Liver (tissue), 9 donors: ENCODE data around the gene CNGA3. TPM values are rescaled to one million over a fixed set of nuclear protein-coding genes. Genes with fewer than 3 reads are reported as not detected.

ENCODE experiments used
- DNase-seq: peaks from one replicate; pipeline ENCODE4 v3.0.0-alpha.2; 2017; ENCODE audit warnings: low spot score
- H3K27ac ChIP-seq, 2 donors: one replicate each; pipeline ENCODE4 v1.7.0; 2013; ENCODE audit warnings: inconsistent platforms in 2 of 2, low read length in 2 of 2, control low read depth in 1 of 2, low read depth in 1 of 2, mild to moderate bottlenecking in 1 of 2
- H3K27me3 ChIP-seq, 4 donors: one replicate each; pipeline versions ENCODE4 v1.6.1 to v1.7.0; 2013; ENCODE audit warnings: low read length in 3 of 4, inconsistent platforms in 1 of 4, mild to moderate bottlenecking in 1 of 4, moderate library complexity in 1 of 4; ENCODE audit not compliant: control insufficient read depth in 4 of 4, insufficient read depth in 4 of 4
- H3K36me3 ChIP-seq, 4 donors: one replicate each; pipeline versions ENCODE4 v1.6.1 to v1.7.0; 2013; ENCODE audit warnings: low read length in 3 of 4, mild to moderate bottlenecking in 3 of 4, low read depth in 1 of 4, moderate library complexity in 1 of 4; ENCODE audit not compliant: control insufficient read depth in 4 of 4, insufficient read depth in 3 of 4
- H3K4me1 ChIP-seq, 4 donors: one replicate each; pipeline versions ENCODE4 v1.6.1 to v1.7.0; 2013; ENCODE audit warnings: low read length in 3 of 4, mild to moderate bottlenecking in 3 of 4, moderate library complexity in 1 of 4; ENCODE audit not compliant: control insufficient read depth in 4 of 4, insufficient read depth in 4 of 4
- H3K4me3 ChIP-seq, 3 donors: one replicate each; pipeline versions ENCODE4 v1.6.1 to v1.7.0; 2013; ENCODE audit warnings: low read length in 3 of 3, control low read depth in 1 of 3, low read depth in 1 of 3, mild to moderate bottlenecking in 1 of 3
- H3K9ac ChIP-seq, 2 donors: one replicate each; pipeline ENCODE4 v1.7.0; 2013; ENCODE audit warnings: low read length in 2 of 2, mild to moderate bottlenecking in 2 of 2, moderate library complexity in 2 of 2, control low read depth in 1 of 2, low read depth in 1 of 2
- H3K9me3 ChIP-seq, 4 donors: one replicate each; pipeline versions ENCODE4 v1.6.1 to v1.7.0; 2013; ENCODE audit warnings: low read length in 3 of 4; ENCODE audit not compliant: control insufficient read depth in 4 of 4
- EGR1 ChIP-seq, 2 donors: IDR thresholded peaks; 2 replicates each; pipeline ENCODE4 v1.6.1; 2016 to 2018; ENCODE audit warnings: antibody characterized with exemption in 2 of 2, low read depth in 2 of 2
- FOXA1 ChIP-seq: IDR thresholded peaks from 2 replicates; pipeline ENCODE4 v1.6.1; 2016; ENCODE audit warnings: antibody characterized with exemption
- FOXA2 ChIP-seq: IDR thresholded peaks from 2 replicates; pipeline ENCODE4 v1.6.1; 2016; ENCODE audit warnings: antibody characterized with exemption
- GABPA ChIP-seq, 2 donors: IDR thresholded peaks in 1 of 2; conservative IDR thresholded peaks in 1 of 2; 2 replicates each; pipeline ENCODE4 v1.6.1; 2016; ENCODE audit warnings: antibody characterized with exemption in 2 of 2, mild to moderate bottlenecking in 1 of 2, moderate library complexity in 1 of 2
- HNF4A ChIP-seq, 2 donors: conservative IDR thresholded peaks; 2 replicates each; pipeline ENCODE4 v1.6.1; 2016; ENCODE audit warnings: antibody characterized with exemption in 2 of 2, mild to moderate bottlenecking in 2 of 2
- HNF4G ChIP-seq: IDR thresholded peaks from 2 replicates; pipeline ENCODE4 v1.6.1; 2016; ENCODE audit warnings: antibody characterized with exemption
- JUND ChIP-seq, 2 donors: IDR thresholded peaks; 2 replicates each; pipeline ENCODE4 v1.6.1; 2016; ENCODE audit warnings: antibody characterized with exemption in 2 of 2
- NR2F2 ChIP-seq: IDR thresholded peaks from 2 replicates; pipeline ENCODE4 v1.6.1; 2016; ENCODE audit warnings: antibody characterized with exemption
- RAD21 ChIP-seq, 2 donors: IDR thresholded peaks; 2 replicates each; pipeline ENCODE4 v1.6.1; 2016; ENCODE audit warnings: antibody characterized with exemption in 2 of 2, mild to moderate bottlenecking in 2 of 2
- RXRA ChIP-seq, 2 donors: IDR thresholded peaks; 2 replicates each; pipeline ENCODE4 v1.6.1; 2017 to 2018; ENCODE audit warnings: antibody characterized with exemption in 2 of 2, mild to moderate bottlenecking in 1 of 2
- SP1 ChIP-seq: IDR thresholded peaks from 2 replicates; pipeline ENCODE4 v1.6.1; 2018; ENCODE audit warnings: antibody characterized with exemption, mild to moderate bottlenecking
- TAF1 ChIP-seq: conservative IDR thresholded peaks from 2 replicates; pipeline ENCODE4 v1.6.1; 2016; ENCODE audit warnings: antibody characterized with exemption, mild to moderate bottlenecking
- YY1 ChIP-seq: IDR thresholded peaks from 2 replicates; pipeline ENCODE4 v1.6.1; 2016; ENCODE audit warnings: antibody characterized with exemption, mild to moderate bottlenecking
- WGBS: extraction: QIAGEN DNeasy Blood & Tissue Kit; methylation state at CpG from one replicate; pipeline ENCODE4 v1.1.7; 2013; 5-methylcytosine and 5-hydroxymethylcytosine counted together
- polyA plus RNA-seq, 2 donors: library from polyadenylated mRNA; stranded (reverse) in 1 of 2; unstranded in 1 of 2; fragments of 200-250 nt in 1 of 2; fragments of >200 nt in 1 of 2; fragmentation: Nextera tagmentation in 1 of 2; extraction: Ambion mirVana in 1 of 2; gene quantifications; one replicate each; pipeline versions ENCODE4 v1.2.1 to v1.2.3, GENCODE V29; 2013 to 2015
- total RNA-seq, 2 donors: library from RNA; depleted of rRNA; stranded (reverse); fragments of >200 nt; gene quantifications; one replicate each; pipeline ENCODE4 v1.2.3, GENCODE V29; 2014
- TF ChIP-seq, protein P1 (sequence below): IDR thresholded peaks from 2 replicates; pipeline ENCODE4 v1.6.1; 2016; ENCODE audit warnings: antibody characterized with exemption, mild to moderate bottlenecking
- TF ChIP-seq, protein P2 (sequence below): IDR thresholded peaks from 2 replicates; pipeline ENCODE4 v1.6.1; 2016; ENCODE audit warnings: antibody characterized with exemption
- TF ChIP-seq, protein P3 (sequence below): IDR thresholded peaks from 2 replicates; pipeline ENCODE4 v1.6.1; 2016; ENCODE audit warnings: antibody characterized with exemption
- TF ChIP-seq, protein P4 (sequence below): fragments of 150-350 bp; IDR thresholded peaks from 2 replicates; pipeline ENCODE4 v1.5.1; 2017; ENCODE audit warnings: improper control_type of control experiment, low read depth, low read length; ENCODE audit not compliant: missing input control
- TF ChIP-seq, protein P5 (sequence below): IDR thresholded peaks from 2 replicates; pipeline ENCODE4 v1.6.1; 2016; ENCODE audit warnings: antibody characterized with exemption
- donor health status: healthy.
- donor health status: healthy.
- donor health status: healthy.
- donor health status: healthy.
- donor health status: healthy.

The CNGA3 gene
- total and polyA plus RNA-seq, 4 donors, result not detected

DNA sequence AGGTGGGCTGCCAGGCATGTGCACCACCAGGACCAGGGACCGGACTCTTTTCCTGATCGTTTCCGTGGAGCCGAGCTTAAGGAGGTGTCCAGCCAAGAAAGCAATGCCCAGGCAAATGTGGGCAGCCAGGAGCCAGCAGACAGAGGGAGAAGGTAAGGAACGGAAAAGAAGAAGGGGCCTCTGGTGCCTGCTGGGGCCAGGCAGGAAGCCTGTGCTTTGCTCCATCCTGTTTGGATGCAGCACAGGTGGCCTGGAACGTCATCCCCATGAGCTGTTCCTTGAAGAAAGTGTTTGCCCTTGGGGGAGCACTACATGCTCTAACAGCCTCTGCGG, 33.9 kb downstream of the CNGA3 start:
- Histone ChIP-seq H3K9ac (no peak overlapping the region), H3K4me1 (peaks cover 0 to 4% (median 0%) of the 10 kb centered on the region in 4 donors), H3K27me3 (peaks cover 0 to 2% (median 0%) of the 10 kb centered on the region in 4 donors), H3K9me3 (no peaks in the 10 kb centered on the region), H3K27ac (no peak overlapping the region), H3K4me3 (no peak overlapping the region), H3K36me3 (no peaks in the 10 kb centered on the region)
- no peak for TF ChIP-seq FOXA2
- TF ChIP-seq, protein P1, sequence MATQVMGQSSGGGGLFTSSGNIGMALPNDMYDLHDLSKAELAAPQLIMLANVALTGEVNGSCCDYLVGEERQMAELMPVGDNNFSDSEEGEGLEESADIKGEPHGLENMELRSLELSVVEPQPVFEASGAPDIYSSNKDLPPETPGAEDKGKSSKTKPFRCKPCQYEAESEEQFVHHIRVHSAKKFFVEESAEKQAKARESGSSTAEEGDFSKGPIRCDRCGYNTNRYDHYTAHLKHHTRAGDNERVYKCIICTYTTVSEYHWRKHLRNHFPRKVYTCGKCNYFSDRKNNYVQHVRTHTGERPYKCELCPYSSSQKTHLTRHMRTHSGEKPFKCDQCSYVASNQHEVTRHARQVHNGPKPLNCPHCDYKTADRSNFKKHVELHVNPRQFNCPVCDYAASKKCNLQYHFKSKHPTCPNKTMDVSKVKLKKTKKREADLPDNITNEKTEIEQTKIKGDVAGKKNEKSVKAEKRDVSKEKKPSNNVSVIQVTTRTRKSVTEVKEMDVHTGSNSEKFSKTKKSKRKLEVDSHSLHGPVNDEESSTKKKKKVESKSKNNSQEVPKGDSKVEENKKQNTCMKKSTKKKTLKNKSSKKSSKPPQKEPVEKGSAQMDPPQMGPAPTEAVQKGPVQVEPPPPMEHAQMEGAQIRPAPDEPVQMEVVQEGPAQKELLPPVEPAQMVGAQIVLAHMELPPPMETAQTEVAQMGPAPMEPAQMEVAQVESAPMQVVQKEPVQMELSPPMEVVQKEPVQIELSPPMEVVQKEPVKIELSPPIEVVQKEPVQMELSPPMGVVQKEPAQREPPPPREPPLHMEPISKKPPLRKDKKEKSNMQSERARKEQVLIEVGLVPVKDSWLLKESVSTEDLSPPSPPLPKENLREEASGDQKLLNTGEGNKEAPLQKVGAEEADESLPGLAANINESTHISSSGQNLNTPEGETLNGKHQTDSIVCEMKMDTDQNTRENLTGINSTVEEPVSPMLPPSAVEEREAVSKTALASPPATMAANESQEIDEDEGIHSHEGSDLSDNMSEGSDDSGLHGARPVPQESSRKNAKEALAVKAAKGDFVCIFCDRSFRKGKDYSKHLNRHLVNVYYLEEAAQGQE, result no peak
- no peak for TF ChIP-seq FOXA1
- TF ChIP-seq HNF4A (conservative IDR thresholded peaks at IDR 0.05), result no peak
- TF ChIP-seq JUND (IDR thresholded peaks at IDR 0.05), result no peak
- no peak for TF ChIP-seq EGR1 (IDR thresholded peaks at IDR 0.05; ENCODE audit: low read depth in 2 of 2)
- no peak for TF ChIP-seq TAF1
- no peak for TF ChIP-seq HNF4G
- TF ChIP-seq, protein P2, sequence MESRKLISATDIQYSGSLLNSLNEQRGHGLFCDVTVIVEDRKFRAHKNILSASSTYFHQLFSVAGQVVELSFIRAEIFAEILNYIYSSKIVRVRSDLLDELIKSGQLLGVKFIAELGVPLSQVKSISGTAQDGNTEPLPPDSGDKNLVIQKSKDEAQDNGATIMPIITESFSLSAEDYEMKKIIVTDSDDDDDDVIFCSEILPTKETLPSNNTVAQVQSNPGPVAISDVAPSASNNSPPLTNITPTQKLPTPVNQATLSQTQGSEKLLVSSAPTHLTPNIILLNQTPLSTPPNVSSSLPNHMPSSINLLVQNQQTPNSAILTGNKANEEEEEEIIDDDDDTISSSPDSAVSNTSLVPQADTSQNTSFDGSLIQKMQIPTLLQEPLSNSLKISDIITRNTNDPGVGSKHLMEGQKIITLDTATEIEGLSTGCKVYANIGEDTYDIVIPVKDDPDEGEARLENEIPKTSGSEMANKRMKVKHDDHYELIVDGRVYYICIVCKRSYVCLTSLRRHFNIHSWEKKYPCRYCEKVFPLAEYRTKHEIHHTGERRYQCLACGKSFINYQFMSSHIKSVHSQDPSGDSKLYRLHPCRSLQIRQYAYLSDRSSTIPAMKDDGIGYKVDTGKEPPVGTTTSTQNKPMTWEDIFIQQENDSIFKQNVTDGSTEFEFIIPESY, result no peak
- TF ChIP-seq YY1, result no peak
- TF ChIP-seq GABPA (IDR thresholded peaks at IDR 0.05 in 1 of 2, conservative IDR thresholded peaks at IDR 0.05 in 1 of 2), result no peak
- TF ChIP-seq RAD21 (IDR thresholded peaks at IDR 0.05), result no peak
- no peak for TF ChIP-seq SP1
- TF ChIP-seq, protein P3, sequence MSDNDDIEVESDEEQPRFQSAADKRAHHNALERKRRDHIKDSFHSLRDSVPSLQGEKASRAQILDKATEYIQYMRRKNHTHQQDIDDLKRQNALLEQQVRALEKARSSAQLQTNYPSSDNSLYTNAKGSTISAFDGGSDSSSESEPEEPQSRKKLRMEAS, result no peak
- TF ChIP-seq, protein P4, sequence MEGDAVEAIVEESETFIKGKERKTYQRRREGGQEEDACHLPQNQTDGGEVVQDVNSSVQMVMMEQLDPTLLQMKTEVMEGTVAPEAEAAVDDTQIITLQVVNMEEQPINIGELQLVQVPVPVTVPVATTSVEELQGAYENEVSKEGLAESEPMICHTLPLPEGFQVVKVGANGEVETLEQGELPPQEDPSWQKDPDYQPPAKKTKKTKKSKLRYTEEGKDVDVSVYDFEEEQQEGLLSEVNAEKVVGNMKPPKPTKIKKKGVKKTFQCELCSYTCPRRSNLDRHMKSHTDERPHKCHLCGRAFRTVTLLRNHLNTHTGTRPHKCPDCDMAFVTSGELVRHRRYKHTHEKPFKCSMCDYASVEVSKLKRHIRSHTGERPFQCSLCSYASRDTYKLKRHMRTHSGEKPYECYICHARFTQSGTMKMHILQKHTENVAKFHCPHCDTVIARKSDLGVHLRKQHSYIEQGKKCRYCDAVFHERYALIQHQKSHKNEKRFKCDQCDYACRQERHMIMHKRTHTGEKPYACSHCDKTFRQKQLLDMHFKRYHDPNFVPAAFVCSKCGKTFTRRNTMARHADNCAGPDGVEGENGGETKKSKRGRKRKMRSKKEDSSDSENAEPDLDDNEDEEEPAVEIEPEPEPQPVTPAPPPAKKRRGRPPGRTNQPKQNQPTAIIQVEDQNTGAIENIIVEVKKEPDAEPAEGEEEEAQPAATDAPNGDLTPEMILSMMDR, result no peak
- no peak for TF ChIP-seq RXRA (IDR thresholded peaks at IDR 0.05)
- TF ChIP-seq NR2F2, result no peak
- TF ChIP-seq, protein P5, sequence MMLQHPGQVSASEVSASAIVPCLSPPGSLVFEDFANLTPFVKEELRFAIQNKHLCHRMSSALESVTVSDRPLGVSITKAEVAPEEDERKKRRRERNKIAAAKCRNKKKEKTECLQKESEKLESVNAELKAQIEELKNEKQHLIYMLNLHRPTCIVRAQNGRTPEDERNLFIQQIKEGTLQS, result no peak
- 86% methylated on average over 7 of the region's 7 CpGs for WGBS
- DNase-seq, result no peak
